HG02852 (cell line): ENCODE data around the gene TTYH3.
"Not testable (repeated sequence)": the region's sequence is repeated elsewhere in the genome, so short reads cannot be mapped to it uniquely, and the experiment has no call there.

Experiments used
- ATAC-seq: cut with Tn5 transposase; IDR thresholded peaks from one replicate; pipeline ENCODE4 v1.9.1; 2021; ENCODE audit warnings: mild to moderate bottlenecking, moderate library complexity; ENCODE audit not compliant: unreplicated experiment

TTYH3 gene

DNA sequence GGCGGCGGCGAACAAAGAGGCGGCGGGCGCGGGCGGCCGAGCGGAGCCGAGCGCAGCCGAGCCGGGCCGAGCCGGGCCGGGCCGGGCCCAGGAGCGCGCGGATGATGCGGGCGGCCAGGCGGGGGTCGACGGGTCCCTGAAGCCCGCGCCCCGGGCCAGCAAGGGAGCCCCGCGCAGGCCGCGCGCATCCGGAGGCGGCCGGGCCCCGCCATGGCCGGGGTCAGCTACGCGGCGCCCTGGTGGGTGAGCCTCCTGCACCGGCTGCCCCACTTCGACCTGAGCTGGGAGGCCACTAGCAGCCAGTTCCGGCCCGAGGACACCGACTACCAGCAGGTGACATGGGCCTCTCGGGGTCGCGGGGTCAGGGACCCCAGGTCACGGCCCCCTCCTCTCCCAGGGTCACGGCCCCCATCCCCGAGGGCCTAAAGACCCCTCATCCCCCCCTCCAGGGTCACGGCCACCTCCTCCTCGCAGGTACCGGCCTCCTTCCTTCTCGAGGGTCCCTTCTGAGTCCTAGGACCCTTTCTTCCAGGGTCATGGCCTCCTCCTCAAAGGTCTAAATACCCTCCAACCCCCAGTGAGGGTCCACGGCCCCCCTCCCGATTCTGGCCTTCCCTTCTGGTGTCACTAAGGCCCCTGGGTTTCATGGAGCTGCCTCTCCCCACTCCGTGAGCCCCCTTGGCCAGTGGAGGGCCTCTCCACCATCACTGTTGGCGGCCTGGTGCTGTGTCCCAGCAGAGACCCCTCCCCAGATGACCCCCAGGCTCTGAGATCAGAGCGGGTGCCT is at the start of gene TTYH3:
TTYH3 (plus strand) TSS at position 41 of the 787 bp plus-strand sequence; CDS start at position 211, 170 bp downstream.
- peak; percentile 36 for ATAC-seq

DNA sequence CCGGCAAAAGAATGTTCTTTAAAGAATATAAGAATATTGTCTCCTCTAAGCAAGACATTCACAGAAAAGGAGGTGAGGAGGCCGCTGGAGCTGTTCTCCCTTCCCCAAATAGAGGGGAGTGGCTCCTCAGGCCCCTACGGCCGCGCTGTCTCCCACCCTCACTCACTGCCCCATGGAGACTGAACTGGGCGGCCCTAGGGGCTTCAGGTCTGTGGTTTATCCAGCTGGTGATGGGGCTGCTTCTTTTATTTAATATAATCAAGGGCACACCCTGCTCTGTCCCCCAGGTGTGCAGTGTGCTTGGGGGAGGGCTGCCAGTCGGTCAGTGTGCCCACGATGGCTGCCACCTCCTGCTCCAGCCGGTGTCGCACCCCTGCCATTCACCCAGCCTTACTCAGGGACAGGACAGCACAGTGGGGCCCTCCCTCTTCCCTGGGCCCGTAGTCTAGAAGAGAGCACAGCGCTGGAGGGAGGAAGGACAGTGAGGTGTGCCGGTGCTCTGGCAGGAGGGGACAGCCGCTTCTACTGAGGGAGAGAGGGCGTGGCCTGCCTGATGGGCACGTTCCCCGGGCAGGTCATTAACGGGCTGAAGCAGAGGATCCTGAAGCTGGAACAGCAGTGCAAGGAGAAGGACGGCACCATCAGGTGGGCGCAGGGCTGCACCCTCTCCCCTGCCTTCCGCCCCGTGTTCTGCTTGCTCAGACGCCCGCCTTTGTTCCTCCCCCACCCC is 49.6 kb upstream of the TTYH3 start:
- no peak for ATAC-seq

- no peak for ATAC-seq
These were observed 47.8 kb upstream of the TTYH3 start for GRCh38 chr7:2583798-2584580.

- no peak for ATAC-seq
These were observed 46.3 kb upstream of the TTYH3 start for GRCh38 chr7:2585446-2585845.

DNA sequence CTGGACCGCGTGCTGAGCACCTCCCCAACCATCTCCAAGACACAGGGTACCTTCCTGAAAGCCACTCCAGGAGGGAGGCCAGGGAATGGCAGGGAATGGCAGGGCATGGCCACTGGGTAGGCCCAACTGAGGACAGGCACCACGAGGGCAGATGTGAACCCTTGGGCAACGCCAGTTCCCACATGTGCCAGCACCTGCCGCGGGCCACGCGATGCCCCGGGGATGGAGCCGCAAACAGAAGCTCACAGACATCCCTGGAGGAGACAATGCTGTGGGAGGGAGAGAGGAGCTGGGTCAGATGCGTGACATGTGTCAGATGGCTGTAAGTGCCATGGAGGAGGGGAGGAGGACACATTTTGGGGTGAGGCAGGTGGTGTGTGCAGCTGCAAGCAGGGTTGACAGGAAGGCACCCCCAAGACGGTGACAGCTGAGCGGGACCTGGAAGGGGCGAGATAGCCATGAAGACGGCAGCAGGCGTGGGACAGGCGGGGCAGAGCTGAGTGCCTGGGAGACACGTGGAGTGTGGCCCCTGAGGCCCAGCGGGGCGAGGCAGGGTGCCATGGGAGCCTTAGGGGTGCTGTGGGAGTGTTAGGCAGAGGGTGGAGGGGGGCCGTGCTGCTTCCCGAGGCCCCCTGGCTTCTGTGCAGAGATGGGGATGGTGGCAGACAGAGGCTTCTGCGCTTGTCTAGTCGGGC is 45.3 kb upstream of the TTYH3 start:
- no peak for ATAC-seq

DNA sequence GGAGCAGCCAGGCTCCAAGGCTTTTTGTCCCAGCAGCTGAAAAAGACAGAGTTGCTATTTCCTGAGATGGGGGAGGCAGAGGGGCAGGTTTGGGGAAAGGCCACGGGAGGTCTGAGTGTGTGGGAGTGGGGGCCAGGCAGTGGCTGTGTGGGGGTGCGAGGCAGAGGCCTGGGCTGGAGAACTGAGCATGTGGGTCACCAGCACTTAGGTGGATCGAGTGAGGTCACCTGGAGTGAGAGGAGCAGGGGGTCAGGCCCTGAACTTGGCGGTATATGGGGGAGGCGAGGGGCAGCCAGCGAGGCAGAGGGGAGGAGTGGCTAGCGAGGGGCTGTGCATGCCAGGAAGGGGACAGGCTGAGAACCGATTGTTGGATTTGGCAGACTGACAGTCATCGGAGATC is 44.7 kb upstream of the TTYH3 start:
- ATAC-seq = no peak

- ATAC-seq = no peak
These were observed 44.0 kb upstream of the TTYH3 start for GRCh38 chr7:2587778-2588177.

GRCh38 chr7:2589341-2589740 is 42.4 kb upstream of the TTYH3 start:
- no peak for ATAC-seq

GRCh38 chr7:2589941-2590340 is 41.8 kb upstream of the TTYH3 start:
- not testable (repeated sequence) for ATAC-seq

- no peak for ATAC-seq
These were observed 39.4 kb upstream of the TTYH3 start for GRCh38 chr7:2592375-2592865.

DNA sequence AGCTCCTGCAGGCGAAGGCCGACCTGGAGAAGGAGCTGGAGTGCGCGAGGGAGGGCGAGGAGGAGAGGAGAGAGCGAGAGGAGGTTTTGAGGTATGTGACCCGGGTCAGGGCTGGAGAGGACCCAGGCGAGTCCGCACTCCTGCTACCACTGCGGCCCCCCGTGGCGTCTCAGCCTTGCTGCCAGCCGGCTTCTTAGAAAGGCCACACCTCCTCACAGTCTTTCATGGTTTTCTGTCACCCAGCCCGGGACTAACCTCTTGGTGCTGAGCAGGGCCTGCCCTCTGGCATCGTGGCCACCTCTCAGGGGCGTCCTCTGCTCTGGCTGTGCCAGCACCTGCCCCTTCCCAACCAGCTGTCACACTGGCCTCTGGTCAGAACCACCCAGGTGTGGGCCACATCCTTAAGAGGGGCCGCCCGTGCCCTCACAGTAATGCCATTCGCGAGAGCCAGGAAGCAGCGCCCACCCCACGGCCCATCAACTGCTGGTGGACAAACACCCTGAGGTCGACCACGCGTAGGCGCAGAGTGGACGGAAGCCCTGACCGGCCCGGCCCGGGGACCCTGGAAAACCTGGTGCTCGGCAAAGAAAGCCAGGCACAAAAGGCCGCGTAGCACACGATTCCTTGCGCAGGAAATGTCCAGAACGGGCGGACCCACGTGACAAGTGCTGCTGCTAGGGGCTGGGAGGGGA is 38.6 kb upstream of the TTYH3 start:
- no peak for ATAC-seq

DNA sequence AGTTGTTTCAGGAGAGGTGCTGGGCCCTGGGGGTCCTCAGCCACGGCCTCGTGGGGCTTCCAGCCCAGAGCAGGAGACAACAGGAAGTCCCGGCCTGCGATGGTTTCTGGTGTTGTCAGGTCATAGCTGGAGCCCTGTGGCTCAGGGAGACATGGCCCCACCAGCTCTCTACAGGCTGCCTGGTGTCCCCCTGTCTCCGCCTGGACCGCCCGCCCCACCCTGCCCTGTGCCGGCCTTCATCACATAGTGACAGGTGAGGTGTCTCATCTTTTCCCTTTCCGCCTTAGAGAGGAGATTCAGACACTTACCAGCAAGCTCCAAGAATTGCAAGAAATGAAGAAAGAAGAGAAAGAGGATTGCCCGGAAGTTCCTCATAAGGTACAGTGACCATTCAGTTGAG is 37.2 kb upstream of the TTYH3 start:
- ATAC-seq = no peak

DNA sequence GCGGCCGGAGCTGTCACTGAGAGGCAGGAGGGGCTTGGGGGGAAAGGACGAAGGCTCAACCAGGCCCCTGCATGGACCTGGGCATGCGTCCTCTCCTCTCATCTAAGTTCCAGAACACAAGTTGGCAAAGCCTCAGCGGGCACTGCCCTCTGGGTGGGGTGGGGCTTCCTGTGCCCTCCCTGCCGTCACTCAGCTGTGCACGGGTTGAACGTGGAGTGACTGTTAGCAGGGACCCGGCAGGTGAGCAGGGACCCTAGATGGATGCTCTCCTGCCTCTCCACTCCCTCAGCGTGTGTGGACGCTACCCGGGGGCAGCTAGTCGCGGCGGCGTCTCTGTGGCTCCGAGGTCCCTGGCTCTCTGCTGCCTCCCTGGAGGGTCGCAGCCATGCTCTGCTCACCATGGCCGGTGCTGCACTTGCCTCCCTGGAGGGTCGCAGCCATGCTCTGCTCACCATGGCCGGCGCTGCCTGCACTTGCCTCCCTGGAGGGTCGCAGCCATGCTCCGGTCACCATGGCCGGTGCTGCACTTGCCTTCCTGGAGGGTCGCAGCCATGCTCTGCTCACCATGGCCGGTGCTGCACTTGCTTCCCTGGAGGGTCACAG is 36.4 kb upstream of the TTYH3 start:
- no peak for ATAC-seq

GRCh38 chr7:2596464-2597272 is 35.1 kb upstream of the TTYH3 start:
- no peak for ATAC-seq

DNA sequence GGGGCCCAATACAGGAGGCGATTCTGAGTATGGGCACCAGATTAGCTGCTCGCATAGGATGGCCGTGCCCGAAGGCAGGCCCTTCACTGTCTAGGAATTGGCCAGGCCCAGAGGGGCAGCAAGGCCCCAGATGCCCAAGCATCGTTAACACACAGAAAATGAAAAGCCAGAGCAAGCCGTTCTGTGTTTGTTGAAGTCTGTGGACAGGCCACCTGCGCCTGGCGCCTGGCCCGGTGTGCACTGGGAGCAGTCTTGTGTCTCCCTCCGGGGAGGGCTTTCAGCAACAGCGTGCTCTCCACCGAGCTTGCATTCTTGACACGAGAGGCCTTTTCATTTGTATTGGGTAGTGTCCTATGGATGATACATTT is 34.5 kb upstream of the TTYH3 start:
- ATAC-seq = no peak

- ATAC-seq = no peak
These were observed 33.5 kb upstream of the TTYH3 start for GRCh38 chr7:2598154-2598823.

- ATAC-seq = no peak
These were observed 30.7 kb upstream of the TTYH3 start for GRCh38 chr7:2601065-2601464.

GRCh38 chr7:2601907-2602306 is 29.9 kb upstream of the TTYH3 start:
- ATAC-seq = no peak
